GM19324 (cell line): ENCODE data around the gene ETDB.
"Not testable (repeated sequence)": the region's sequence is repeated elsewhere in the genome, so short reads cannot be mapped to it uniquely, and the experiment has no call there.

Experiments used
- ATAC-seq: cut with Tn5 transposase; IDR thresholded peaks from one replicate; pipeline ENCODE4 v1.9.1; 2021; ENCODE audit warnings: mild to moderate bottlenecking, moderate library complexity; ENCODE audit not compliant: unreplicated experiment, low FRiP score

Gene ETDB

DNA sequence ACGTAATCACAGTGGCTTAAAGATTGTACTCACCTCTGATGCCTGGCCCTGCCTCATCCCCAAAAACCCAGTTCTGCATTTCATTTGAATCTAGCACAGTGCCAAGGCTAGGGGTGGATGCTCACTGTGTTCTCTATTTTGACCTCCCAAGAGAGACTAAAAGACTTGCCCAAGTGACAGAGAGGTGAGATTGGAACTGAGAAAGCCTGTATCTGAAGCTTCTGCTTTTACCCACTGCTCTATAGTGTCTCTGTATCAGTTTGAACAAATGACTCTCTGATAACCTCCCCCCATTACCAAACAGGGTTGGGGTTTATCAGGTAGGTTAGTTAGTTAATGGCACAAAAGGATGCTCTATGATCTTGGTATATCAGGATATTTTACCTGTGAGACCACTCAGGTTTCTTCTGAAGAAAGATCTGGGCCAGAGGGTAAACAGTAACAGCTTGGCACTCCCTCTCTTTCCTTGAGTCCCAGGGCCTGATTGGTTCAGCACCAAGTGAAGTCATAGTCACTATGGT, at the start of gene ETDB:
TSS of gene ETDB (minus strand) at position 471 of the 521 bp plus-strand sequence. CDS start 1,265 bp downstream, outside the sequence.
- ATAC-seq: not testable (repeated sequence)

DNA sequence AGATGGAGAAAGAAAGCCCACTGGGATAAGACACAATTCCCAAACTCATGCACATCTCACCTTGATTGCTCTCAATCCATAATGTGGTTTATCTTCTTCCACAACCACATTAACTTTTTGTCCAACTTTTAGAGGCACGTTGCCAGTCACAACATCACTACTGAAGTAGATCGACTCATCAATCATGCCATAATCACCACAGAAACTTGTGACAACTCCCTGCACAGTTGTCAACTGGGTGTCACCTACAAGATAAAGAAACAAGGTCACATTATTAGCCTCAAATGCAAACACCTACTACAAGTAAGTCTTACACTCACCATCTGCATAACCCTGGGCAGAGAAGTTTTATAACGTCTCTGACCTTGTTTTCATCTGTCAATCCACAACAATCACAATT, 49.2 kb upstream of the ETDB start:
- not testable (repeated sequence) for ATAC-seq

DNA sequence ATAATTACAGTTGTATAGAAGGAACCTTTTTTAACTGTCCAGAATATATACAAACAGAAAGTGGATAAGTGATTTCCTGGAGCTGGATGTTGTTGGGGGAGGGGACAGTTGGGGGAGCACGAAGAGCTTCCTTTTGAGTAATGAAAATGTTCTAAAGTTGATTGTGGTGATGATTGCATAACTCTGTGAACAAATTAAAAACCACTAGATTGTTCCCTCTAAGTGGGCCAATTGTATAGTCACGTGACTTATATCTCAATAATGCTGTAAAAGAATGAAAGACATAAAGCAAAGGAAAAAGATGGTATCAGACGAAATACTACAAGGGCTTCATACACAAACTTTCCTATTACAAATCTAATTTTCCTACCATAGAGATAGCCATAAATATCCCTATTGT, 48.2 kb upstream of the ETDB start:
- no peak for ATAC-seq

DNA sequence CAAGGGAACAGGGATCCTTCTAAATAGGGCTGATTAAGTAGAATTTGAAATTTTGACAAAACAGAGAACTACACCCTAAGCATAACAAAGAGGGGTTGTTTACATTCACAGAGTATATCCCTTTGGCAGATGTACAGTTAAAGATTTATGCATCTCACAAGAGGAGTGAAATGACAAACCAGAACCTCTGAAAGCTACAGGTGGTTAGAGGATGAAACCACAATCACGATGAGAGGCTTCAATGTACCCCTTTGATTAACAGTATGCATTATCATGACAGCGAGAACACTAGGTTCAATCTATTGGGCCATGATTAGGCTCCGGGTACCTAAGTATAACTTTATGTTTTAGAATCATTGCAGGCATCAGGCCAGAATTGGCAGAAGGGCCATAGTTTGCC, 34.4 kb upstream of the ETDB start:
- ATAC-seq: not testable (repeated sequence)

DNA sequence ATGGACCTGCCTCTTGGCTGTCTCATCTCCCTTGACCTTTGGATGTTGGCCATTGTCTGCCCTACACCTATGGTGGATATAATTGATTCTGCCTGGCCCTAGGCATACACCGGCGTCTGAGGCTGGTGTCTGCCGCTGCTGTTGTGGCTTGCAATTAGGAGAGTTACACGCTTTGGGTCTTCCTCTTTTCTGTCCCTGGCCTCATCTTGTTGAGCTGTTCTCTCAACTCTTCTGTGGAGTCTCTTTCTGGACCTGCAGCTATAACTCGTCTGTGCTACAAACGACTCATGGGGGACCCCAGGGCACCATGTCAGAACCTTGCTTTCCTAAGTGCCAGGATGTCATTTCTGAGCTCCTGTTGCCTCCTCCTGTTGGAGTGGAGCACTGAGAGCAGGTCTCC, 5.8 kb upstream of the ETDB start:
- ATAC-seq: not testable (repeated sequence)

DNA sequence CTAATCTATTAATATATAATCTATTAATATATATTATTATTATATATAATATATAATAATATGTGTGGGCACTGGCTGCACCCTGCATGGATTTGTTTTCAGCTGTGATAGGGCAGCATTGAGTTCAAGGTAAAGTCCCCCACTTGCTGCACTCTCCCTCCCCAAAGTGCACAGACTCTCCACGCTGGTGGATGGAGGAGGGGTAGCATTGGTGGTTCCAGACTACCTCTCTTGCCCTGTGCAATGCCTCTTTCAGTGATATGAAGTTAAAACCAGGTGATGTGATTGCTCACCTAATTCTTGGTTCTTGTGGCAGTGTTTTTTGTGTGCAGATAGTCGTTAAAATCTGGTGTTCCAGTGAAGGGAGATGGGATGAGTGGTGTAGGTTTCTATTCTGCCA, 4.3 kb downstream of the ETDB start:
- ATAC-seq: not testable (repeated sequence)

GRCh38 chrX:135114392-135114791, 5.9 kb downstream of the ETDB start:
- ATAC-seq: peak; percentile 84

- no peak for ATAC-seq
These were observed 7.6 kb downstream of the ETDB start for GRCh38 chrX:135112743-135113142.

GRCh38 chrX:135112096-135112729, 8.1 kb downstream of the ETDB start:
- ATAC-seq: peak; percentile 44

GRCh38 chrX:135109554-135109953, 10.8 kb downstream of the ETDB start:
- no peak for ATAC-seq

- ATAC-seq: no peak
These were observed 20.9 kb downstream of the ETDB start for GRCh38 chrX:135099493-135099783.

GRCh38 chrX:135097196-135097744, 23.1 kb downstream of the ETDB start:
- not testable (repeated sequence) for ATAC-seq

GRCh38 chrX:135095715-135096114, 24.6 kb downstream of the ETDB start:
- no peak for ATAC-seq

DNA sequence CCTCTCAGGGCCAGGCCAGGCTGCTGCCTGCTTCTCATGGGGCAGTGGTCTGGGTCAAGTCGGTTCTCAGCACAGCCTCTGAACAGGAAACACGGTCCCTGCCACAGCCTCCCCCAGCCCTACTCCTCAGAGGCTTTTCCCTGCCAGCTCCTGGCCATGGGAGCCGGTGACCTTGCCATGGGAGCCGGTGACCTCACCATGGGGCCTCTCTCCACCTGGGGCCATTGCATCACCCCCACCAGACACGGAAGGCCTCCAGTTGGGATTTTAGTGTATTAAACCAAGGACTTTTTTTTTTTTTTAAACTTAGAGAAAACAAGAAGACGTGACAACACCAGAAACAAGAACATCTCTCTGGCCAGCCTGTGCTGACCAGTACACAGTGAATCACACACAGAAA, 25.6 kb downstream of the ETDB start:
- ATAC-seq: no peak

DNA sequence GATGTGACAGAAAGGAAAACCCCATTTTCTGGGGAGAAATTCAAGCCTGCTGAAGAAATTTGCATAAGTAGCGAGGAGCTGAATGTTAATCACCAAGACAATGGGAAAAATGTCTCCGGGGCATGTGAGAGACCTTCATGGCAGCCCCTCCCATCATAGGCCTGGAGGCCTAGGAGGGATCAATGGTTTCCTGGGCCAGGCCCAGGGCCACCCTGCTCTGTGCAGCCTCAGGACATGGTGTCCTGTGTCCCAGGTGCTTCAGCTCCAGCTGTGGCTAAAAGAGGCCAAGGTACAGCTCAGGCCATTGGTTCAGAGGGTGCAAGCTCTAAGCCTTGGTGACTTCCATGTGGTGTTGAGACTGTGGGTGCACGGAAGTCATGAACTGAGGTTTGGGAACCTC, 31.2 kb downstream of the ETDB start:
- ATAC-seq: no peak

- ATAC-seq: no peak
These were observed 32.5 kb downstream of the ETDB start for GRCh38 chrX:135087867-135088266.

GRCh38 chrX:135086197-135086854, 34.0 kb downstream of the ETDB start:
- peak; percentile 78 for ATAC-seq

- no peak for ATAC-seq
These were observed 38.5 kb downstream of the ETDB start for GRCh38 chrX:135081693-135082404.
